ENCODE results near the gene ORMDL2.

GRCh38 chr12:55847033-55847432 is 29.2 kb downstream of the ORMDL2 start:
- no peak for TF ChIP-seq ARNTL (CRISPR knock-in tag; IDR thresholded peaks at IDR 0.05; ENCODE audit: borderline replicate concordance, low read depth)
- no peak for TF ChIP-seq TCF4 (CRISPR knock-in tag; IDR thresholded peaks at IDR 0.05; ENCODE audit: borderline replicate concordance)
- TF ChIP-seq PATZ1 (CRISPR knock-in tag; IDR thresholded peaks at IDR 0.05; ENCODE audit: borderline replicate concordance): no peak
- TF ChIP-seq ISL1 (CRISPR knock-in tag; IDR thresholded peaks at IDR 0.05): no peak
- no peak for TF ChIP-seq OSR1 (CRISPR knock-in tag; IDR thresholded peaks at IDR 0.05)
- TF ChIP-seq ZNF70 (CRISPR knock-in tag; IDR thresholded peaks at IDR 0.05): no peak
- TF ChIP-seq RARB (CRISPR knock-in tag; IDR thresholded peaks at IDR 0.05): no peak
- TF ChIP-seq CREB5 (CRISPR knock-in tag; IDR thresholded peaks at IDR 0.05; ENCODE audit: low read depth): no peak

Data from SK-N-SH treated with all-trans-retinoic acid at 6 μM for 48 hours (cell line).